PC-9 (cell line): Measurements from ENCODE around the gene VWA5B1. TPM values are rescaled to one million over a fixed set of nuclear protein-coding genes. Genes with fewer than 3 reads are reported as not detected.

Experiments
- BruUV-seq: library from RNA; stranded (reverse); fragments of 400-500 nt; replicated peaks from 2 replicates; lab custom pipeline; 2021; lab: Mats Ljungman, UMichigan
- CTCF ChIA-PET: fragments of 300-600 bp; sonication (Branson Sonifier 250); formaldehyde crosslinking; loops from one replicate; lab custom pipeline; 2022; ENCODE audit warnings: antibody characterized with exemption; lab: Charles Lee
- POLR2A ChIA-PET: fragments of 300-600 bp; sonication (Branson Sonifier 250); formaldehyde crosslinking; loops from one replicate; lab custom pipeline; 2022; ENCODE audit warnings: antibody characterized with exemption; ENCODE audit not compliant: unreplicated experiment; lab: Charles Lee
- DNase-seq, 2 experiments: peaks; one replicate each; pipeline versions ENCODE4 v3.0.0 to v3.0.0-alpha.2; 2015 to 2022; ENCODE audit warnings: mixed read lengths in 1 of 2
- H2AFZ ChIP-seq: fragments of 200-600 bp; sonication (generic); 2 replicates; pipeline ENCODE4 v1.8.1; 2017; ENCODE audit warnings: antibody characterized with exemption
- H3F3A ChIP-seq: fragments of 200-600 bp; sonication (generic); 2 replicates; pipeline ENCODE4 v1.8.1; 2017; ENCODE audit warnings: antibody characterized with exemption, mild to moderate bottlenecking, low read depth; ENCODE audit not compliant: insufficient read depth
- H3K27ac ChIP-seq: fragments of 200-600 bp; sonication (generic); 2 replicates; pipeline ENCODE4 v1.6.1; 2016; ENCODE audit warnings: mixed run types
- H3K27me3 ChIP-seq: fragments of 200-600 bp; sonication (generic); 2 replicates; pipeline ENCODE4 v1.6.1; 2016; ENCODE audit warnings: low read depth, mixed run types; ENCODE audit not compliant: insufficient read depth
- H3K36me3 ChIP-seq: fragments of 200-600 bp; sonication (generic); 2 replicates; pipeline ENCODE4 v1.6.1; 2016; ENCODE audit warnings: low read depth, mixed run types
- H3K4me1 ChIP-seq: fragments of 200-600 bp; sonication (generic); replicated peaks from 2 replicates; pipeline ENCODE4 v1.6.1; 2016; ENCODE audit warnings: mixed run types; ENCODE audit not compliant: insufficient read depth
- H3K4me2 ChIP-seq: fragments of 200-600 bp; sonication (generic); 2 replicates; pipeline ENCODE4 v1.6.1; 2017; ENCODE audit warnings: mixed run types
- H3K4me3 ChIP-seq: fragments of 200-600 bp; sonication (generic); 2 replicates; pipeline ENCODE4 v1.6.1; 2016; ENCODE audit warnings: mixed run types
- H3K79me2 ChIP-seq: fragments of 200-600 bp; sonication (generic); 2 replicates; pipeline ENCODE4 v1.6.1; 2017; ENCODE audit warnings: low read depth, mixed run types
- H3K9me2 ChIP-seq: fragments of 200-600 bp; sonication (generic); 2 replicates; pipeline ENCODE4 v1.8.1; 2017; ENCODE audit warnings: mild to moderate bottlenecking; ENCODE audit not compliant: insufficient read depth
- H3K9me3 ChIP-seq: fragments of 200-600 bp; sonication (generic); 2 replicates; pipeline ENCODE4 v1.8.1; 2016; ENCODE audit warnings: low read depth; ENCODE audit not compliant: insufficient read depth
- H4K20me1 ChIP-seq: fragments of 200-600 bp; sonication (generic); 2 replicates; pipeline ENCODE4 v1.8.1; 2017; ENCODE audit not compliant: insufficient read depth
- CTCF ChIP-seq: fragments of 200-600 bp; sonication (generic); conservative IDR thresholded peaks from 2 replicates; pipeline ENCODE4 v1.6.1; 2017; ENCODE audit warnings: mixed run types, antibody characterized with exemption, mild to moderate bottlenecking, moderate library complexity
- EZH2 ChIP-seq: fragments of 200-600 bp; sonication (generic); IDR thresholded peaks from 2 replicates; pipeline ENCODE4 v1.8.0; 2017; ENCODE audit warnings: antibody characterized with exemption, low read depth
- intact Hi-C: fragments of 100-400 bp; cut with micrococcal nuclease; formaldehyde crosslinking; loops from one replicate; pipeline ENCODE4 v1.10.0; 2022; ENCODE audit not compliant: unreplicated experiment
- total RNA-seq: library from RNA; stranded (reverse); gene quantifications from 2 replicates; pipeline ENCODE4 v1.2.3, GENCODE V29; 2021

Gene VWA5B1
- total RNA-seq, 1 experiment from 2014 or later, result not detected

GRCh38 chr1:20265250-20265649, 25.4 kb upstream of the VWA5B1 start:
- H2AFZ ChIP-seq, result no peak overlapping the region
- BruUV-seq, result no TSS peak
- CTCF ChIA-PET, result no interaction called here

GRCh38 chr1:20266141-20266540, 24.5 kb upstream of the VWA5B1 start:
- H3K9me2 ChIP-seq, result no peaks in the 10 kb centered on the region
- no peaks in the 10 kb centered on the region for H4K20me1 ChIP-seq
- intact Hi-C loops, result no loop called here
- peaks cover 3% of the 10 kb centered on the region; the same call in 1 of the 2 replicates for H3K9me3 ChIP-seq
- H3K27ac ChIP-seq, result no peak overlapping the region
- no peak overlapping the region for H3K4me2 ChIP-seq
- no peaks in the 10 kb centered on the region for H3K27me3 ChIP-seq
- no peaks in the 10 kb centered on the region for H3F3A ChIP-seq
- no peak overlapping the region for H2AFZ ChIP-seq
- POLR2A ChIA-PET, result no interaction called here
- CTCF ChIA-PET, result no interaction called here
- H3K79me2 ChIP-seq, result no peaks in the 10 kb centered on the region
- no peak overlapping the region for H3K4me3 ChIP-seq
- BruUV-seq, result no TSS peak
- no peaks in the 10 kb centered on the region for H3K36me3 ChIP-seq
- TF ChIP-seq EZH2, result no peak
- TF ChIP-seq CTCF, result no peak
- H3K4me1 ChIP-seq, result peaks cover 22% of the 10 kb centered on the region
- no peak for DNase-seq

More at GRCh38 chr1:20265250-20265649, 25.4 kb upstream of the VWA5B1 start:
- POLR2A ChIA-PET, result no interaction called here
- peak overlapping the region; percentile 19 for H3K4me2 ChIP-seq
- TF ChIP-seq CTCF (no peak), EZH2 (no peak)
- no peaks in the 10 kb centered on the region for H3K9me2 ChIP-seq
- intact Hi-C loops, result no loop called here
- no peak for DNase-seq
- H3K4me1 ChIP-seq, result peaks cover 22% of the 10 kb centered on the region
- no peaks in the 10 kb centered on the region for H3K79me2 ChIP-seq
- H3K9me3 ChIP-seq, result peaks cover 3% of the 10 kb centered on the region; the same call in 1 of the 2 replicates
- no peaks in the 10 kb centered on the region for H4K20me1 ChIP-seq
- no peaks in the 10 kb centered on the region for H3K36me3 ChIP-seq
- H3F3A ChIP-seq, result no peaks in the 10 kb centered on the region
- no peak overlapping the region for H3K4me3 ChIP-seq
- no peaks in the 10 kb centered on the region for H3K27me3 ChIP-seq
- H3K27ac ChIP-seq, result no peak overlapping the region

DNA sequence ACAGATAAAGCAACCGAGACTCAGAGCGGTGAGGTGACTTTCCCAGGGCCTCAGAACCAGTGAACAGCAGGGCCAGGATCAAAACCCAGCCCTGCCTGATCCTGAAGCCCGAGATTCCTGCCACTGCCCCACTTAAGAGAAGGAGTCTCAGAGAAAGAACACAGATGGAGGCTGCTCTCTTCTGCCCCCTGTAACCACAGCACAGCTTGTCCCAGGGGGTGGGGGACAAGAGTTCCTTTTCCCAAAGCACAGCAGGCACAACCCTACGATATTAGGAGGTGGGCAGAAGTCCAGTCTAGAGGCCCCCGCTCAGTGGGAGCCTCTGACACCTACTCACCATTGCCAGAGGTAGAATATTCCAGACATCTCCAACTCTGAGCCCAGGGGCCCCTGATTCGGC, 24.0 kb upstream of the VWA5B1 start:
- Histone ChIP-seq H3K36me3 (no peaks in the 10 kb centered on the region), H3K4me1 (peaks cover 22% of the 10 kb centered on the region), H3K4me2 (no peak overlapping the region), H3K9me3 (peaks cover 3% of the 10 kb centered on the region; the same call in 1 of the 2 replicates), H3K4me3 (no peak overlapping the region), H3F3A (no peaks in the 10 kb centered on the region), H4K20me1 (no peaks in the 10 kb centered on the region), H3K27me3 (no peaks in the 10 kb centered on the region), H2AFZ (no peak overlapping the region), H3K9me2 (no peaks in the 10 kb centered on the region), H3K79me2 (no peaks in the 10 kb centered on the region), H3K27ac (no peak overlapping the region)
- no TSS peak for BruUV-seq
- no peak for DNase-seq
- TF ChIP-seq CTCF, result no peak
- TF ChIP-seq EZH2, result no peak
- intact Hi-C loops, result no loop called here
- ChIA-PET POLR2A (no interaction called here), CTCF (no interaction called here)
